Nephron progenitor cell (in vitro differentiated cells): ENCODE data around the gene CCNY.

ENCODE experiments used
- DNase-seq: peaks from one replicate; pipeline ENCODE4 v3.0.0; 2021
- H3K27ac Mint-ChIP-seq: 2 replicates; pipeline ENCODE4 v1.8.0; 2021; ENCODE audit warnings: mild to moderate bottlenecking, moderate library complexity, mixed read lengths
- H3K27me3 Mint-ChIP-seq: 2 replicates; pipeline ENCODE4 v1.8.0; 2021; ENCODE audit warnings: mild to moderate bottlenecking, low read depth, mixed read lengths; ENCODE audit not compliant: poor library complexity
- H3K36me3 Mint-ChIP-seq: 2 replicates; pipeline ENCODE4 v1.8.0; 2021; ENCODE audit warnings: low read depth, mixed read lengths
- H3K4me1 Mint-ChIP-seq: 2 replicates; pipeline ENCODE4 v1.8.0; 2021; ENCODE audit warnings: mixed read lengths
- H3K4me3 Mint-ChIP-seq: 2 replicates; pipeline ENCODE4 v1.8.0; 2021; ENCODE audit warnings: mild to moderate bottlenecking, moderate library complexity, mixed read lengths
- H3K9me3 Mint-ChIP-seq: 2 replicates; pipeline ENCODE4 v1.8.0; 2021; ENCODE audit warnings: mild to moderate bottlenecking, moderate library complexity, mixed read lengths
- TF ChIP-seq, protein P1 (sequence below): fragments of 200-600 bp; sonication (generic); IDR thresholded peaks from 2 replicates; pipeline ENCODE4 v1.5.0; 2021; ENCODE audit warnings: antibody characterized with exemption

Gene CCNY

DNA sequence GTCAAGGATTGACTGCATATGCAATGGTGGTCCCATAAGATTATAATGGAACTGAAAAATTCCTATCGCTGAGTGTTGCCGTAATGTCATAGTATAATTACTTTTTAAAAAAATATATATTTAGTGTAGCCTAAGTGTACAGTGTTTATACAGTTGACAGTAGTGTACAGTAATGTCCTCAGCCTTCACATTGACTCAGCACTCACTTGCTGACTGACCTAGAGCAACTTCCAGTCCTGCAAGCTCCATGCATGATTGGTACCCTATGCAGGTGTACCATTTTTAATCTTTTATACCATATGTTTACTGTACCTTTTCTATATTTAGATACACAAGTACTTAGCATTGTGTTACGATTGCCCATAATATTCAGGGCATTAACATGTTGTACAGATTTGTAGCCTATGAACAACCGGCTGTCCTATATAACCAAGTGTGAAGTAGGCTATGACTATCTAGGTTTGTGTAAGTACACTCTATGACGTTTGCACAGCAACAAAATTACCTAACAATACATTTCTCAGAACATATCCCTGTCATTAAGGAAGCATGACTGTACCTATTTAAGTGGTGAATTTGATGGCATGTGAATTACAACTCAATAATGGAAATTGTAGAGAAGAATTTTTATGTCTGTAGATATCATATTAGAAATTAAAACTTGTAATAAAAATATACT lies 40.9 kb downstream of the CCNY start:
- Mint-ChIP-seq H3K4me1 (peaks cover 54% of the 10 kb centered on the region), H3K27ac (no peak overlapping the region), H3K36me3 (peaks cover 8% of the 10 kb centered on the region), H3K4me3 (no peak overlapping the region), H3K9me3 (no peaks in the 10 kb centered on the region), H3K27me3 (no peaks in the 10 kb centered on the region)
- TF ChIP-seq, protein P1, sequence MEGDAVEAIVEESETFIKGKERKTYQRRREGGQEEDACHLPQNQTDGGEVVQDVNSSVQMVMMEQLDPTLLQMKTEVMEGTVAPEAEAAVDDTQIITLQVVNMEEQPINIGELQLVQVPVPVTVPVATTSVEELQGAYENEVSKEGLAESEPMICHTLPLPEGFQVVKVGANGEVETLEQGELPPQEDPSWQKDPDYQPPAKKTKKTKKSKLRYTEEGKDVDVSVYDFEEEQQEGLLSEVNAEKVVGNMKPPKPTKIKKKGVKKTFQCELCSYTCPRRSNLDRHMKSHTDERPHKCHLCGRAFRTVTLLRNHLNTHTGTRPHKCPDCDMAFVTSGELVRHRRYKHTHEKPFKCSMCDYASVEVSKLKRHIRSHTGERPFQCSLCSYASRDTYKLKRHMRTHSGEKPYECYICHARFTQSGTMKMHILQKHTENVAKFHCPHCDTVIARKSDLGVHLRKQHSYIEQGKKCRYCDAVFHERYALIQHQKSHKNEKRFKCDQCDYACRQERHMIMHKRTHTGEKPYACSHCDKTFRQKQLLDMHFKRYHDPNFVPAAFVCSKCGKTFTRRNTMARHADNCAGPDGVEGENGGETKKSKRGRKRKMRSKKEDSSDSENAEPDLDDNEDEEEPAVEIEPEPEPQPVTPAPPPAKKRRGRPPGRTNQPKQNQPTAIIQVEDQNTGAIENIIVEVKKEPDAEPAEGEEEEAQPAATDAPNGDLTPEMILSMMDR, result no peak
- DNase-seq, result no peak

DNA sequence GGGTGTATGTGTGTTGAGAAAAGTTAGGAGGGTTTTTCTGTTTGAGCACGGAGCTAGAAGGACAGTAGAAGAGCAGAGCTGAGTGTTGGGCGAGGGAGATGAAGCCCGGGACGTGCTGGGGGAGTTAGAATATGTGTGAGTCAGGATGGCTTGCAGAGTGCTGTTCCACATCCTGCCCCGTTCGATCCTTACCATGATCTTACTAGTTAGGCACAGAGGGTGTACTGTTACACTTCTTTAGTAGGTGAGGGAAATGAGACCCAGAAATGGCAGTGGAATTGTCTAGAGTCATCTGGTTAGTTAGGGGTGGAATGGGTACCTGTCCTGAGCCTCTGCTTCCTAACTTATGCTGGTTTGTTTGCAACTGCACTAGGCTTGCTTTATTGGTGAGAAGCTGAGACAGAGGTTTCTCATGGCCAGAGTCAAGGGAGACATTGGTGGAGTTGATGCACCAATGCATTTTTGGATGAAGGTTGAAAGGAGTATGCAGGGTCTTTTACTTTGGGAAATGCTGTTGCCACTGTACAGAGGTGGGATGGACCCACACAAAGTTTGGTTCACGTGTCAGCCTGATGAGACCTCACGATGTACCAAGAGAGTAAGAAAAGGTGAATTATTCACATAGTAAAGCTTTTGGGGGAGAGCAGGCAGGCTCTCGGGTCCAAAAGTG lies 42.4 kb downstream of the CCNY start:
- TF ChIP-seq, protein P1, result no peak
- H3K27ac Mint-ChIP-seq, result peak overlapping the region; percentile 81
- peaks cover 43% of the 10 kb centered on the region for H3K4me1 Mint-ChIP-seq
- DNase-seq, result no peak
- H3K27me3 Mint-ChIP-seq, result no peaks in the 10 kb centered on the region
- H3K4me3 Mint-ChIP-seq, result peak overlapping the region; percentile 33
- peaks cover 8% of the 10 kb centered on the region for H3K36me3 Mint-ChIP-seq
- H3K9me3 Mint-ChIP-seq, result no peaks in the 10 kb centered on the region

DNA sequence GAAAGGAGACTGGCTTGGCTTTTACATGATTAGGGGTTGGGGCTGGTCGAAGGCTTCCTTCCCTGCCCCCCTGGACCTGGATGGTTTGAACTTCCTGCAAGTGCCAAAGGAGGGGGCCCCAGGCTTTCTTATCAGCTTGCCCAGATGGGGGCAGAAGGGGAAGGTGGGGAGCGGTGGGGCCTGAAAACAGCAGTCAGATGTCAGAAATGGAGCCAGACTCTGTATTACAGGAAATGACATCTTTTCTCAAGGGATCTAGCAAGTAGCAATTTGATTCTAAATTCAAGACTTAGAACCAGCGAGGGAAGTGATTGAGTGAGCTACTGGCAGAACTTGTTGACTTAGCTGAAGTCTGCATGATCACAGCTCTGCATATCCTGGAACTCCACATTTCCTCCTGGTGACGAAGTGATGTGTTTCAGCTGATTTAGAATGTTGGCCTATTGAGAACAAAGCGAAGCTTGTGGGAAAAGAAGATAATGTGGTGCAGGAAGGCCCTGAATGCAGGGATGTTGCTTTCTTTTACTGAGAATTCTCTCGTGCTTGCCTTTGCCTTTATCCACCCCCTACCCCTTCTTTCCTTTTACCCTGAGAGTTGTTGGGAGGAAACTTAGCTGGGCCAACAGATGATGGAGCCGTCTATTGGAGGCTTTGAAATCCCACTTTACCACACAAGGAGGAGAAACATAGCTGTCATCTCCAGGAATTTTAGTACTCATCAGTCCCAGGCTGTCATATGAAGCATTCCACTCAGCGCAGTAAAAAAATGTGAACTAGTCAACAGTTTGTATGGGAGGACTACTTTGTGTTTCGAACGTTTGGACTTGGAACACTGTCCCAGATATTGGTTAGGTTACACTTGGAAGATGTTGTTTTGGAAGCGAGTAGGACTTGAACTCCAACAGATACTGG lies 43.2 kb downstream of the CCNY start:
- H3K36me3 Mint-ChIP-seq, result peaks cover 8% of the 10 kb centered on the region
- no peak for DNase-seq
- H3K9me3 Mint-ChIP-seq, result peaks cover 4% of the 10 kb centered on the region
- H3K4me3 Mint-ChIP-seq, result peak overlapping the region; percentile 33
- TF ChIP-seq, protein P1, result no peak
- H3K27ac Mint-ChIP-seq, result peak overlapping the region; percentile 81
- H3K27me3 Mint-ChIP-seq, result no peaks in the 10 kb centered on the region
- peaks cover 43% of the 10 kb centered on the region for H3K4me1 Mint-ChIP-seq

DNA sequence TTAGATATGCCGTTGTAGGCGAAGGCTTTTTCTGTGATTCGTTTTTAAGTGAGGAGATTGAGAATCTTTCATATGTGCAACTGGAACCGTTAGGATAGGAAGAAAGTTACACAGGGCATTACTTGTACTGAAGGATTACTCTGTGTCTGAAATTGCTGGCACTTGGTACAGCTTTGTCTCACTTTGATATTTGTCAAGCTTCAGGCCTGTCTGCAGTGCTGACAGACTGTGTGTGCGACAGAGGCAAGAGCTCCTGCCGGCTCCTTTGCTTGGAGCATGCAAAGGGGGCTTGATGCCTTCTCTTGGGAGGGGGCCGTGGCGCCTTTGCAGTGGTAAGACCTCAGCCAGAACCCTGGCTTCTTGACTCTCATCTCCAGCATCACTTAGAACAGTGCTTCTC lies 45.8 kb downstream of the CCNY start:
- peaks cover 50% of the 10 kb centered on the region for H3K4me1 Mint-ChIP-seq

DNA sequence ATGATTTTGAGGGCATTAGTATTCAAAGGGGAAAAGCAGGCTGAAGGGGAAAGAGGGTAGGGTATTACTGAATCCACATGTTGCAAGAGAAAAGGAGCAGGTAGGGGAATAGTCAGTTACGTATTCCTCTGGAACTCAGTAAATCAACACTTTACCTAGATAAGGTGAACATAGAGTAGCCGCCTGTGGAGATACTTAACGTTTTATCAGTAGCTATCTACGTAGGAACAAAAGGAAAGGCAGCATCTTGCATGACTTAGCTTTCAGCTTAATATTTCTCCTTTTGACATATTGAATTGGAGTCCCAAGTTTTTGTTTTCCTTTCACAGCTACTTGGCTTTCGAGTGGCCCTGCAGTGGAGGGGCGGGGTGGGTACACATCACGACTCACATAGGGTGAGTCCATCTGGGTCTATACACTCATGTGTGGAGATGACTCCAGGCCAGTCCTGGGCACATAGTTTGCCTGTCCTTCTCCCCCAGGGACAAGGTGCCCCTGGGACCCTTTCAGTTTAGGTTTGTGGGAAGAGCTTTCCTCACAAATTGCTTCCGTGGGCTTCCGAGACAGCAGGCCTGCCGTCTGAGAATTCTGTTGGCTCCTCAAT lies 48.1 kb downstream of the CCNY start:
- H3K4me1 Mint-ChIP-seq, result peaks cover 37% of the 10 kb centered on the region
- H3K9me3 Mint-ChIP-seq, result peaks cover 22% of the 10 kb centered on the region
- TF ChIP-seq, protein P1, result no peak
- no peak overlapping the region for H3K27ac Mint-ChIP-seq
- no peak for DNase-seq
- peaks cover 25% of the 10 kb centered on the region for H3K36me3 Mint-ChIP-seq
- H3K4me3 Mint-ChIP-seq, result no peak overlapping the region
- no peaks in the 10 kb centered on the region for H3K27me3 Mint-ChIP-seq

More for the DNA sequence above, 45.8 kb downstream of the CCNY start:
- no peak for DNase-seq
- peaks cover 4% of the 10 kb centered on the region for H3K9me3 Mint-ChIP-seq
- H3K27me3 Mint-ChIP-seq, result no peaks in the 10 kb centered on the region
- TF ChIP-seq, protein P1, result no peak
- H3K27ac Mint-ChIP-seq, result peak overlapping the region; percentile 22
- H3K4me3 Mint-ChIP-seq, result no peak overlapping the region
- peaks cover 14% of the 10 kb centered on the region for H3K36me3 Mint-ChIP-seq
